ENCODE data around the gene PPA2.
"Not testable (repeated sequence)": the region's sequence is repeated elsewhere in the genome, so short reads cannot be mapped to it uniquely, and the experiment has no call there.

Gene PPA2

DNA sequence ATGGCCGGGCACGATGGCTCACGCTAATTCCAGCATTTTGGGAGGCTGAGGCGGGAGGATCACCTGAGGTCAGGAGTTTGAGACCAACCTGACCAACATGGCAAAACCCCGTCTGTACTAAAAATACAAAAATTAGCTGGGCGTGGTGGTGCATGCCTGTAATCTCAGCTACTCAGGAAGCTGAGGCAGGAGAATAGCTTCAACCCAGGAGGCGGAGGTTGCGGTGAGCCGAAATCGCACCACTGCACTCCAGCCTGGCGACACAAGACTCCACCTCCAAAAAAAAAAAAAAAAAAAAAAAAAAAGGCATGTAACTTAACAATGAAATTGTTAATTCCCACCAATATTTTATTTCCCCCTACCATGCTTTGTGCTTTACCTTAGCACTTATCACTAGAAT, 15.3 kb downstream of the PPA2 start:
- DNase-seq (ENCODE audit: low spot score) = not testable (repeated sequence)

GRCh38 chr4:105458001-105458400, 15.9 kb downstream of the PPA2 start:
- no peak for DNase-seq (ENCODE audit: low spot score)

- DNase-seq (ENCODE audit: low spot score) = no peak
Measured at GRCh38 chr4:105455998-105456397, 17.9 kb downstream of the PPA2 start.

DNA sequence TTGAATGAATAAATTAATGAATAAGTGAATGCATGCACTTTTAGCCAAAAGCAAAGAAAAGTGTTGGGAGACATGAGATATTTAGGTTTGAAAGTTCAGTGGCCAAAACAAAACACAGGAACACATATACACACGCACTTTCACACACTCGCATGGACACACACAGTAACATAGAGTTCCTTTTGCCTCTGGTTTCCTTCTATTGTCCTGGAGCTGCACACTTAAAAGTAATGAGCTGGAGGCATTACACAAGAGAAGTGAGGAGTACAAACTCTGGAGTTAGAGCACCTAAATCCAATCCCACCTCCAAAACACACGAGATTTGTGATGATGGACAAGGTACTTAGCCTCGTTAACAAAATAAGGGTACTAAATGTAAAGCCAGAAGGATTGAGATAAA, 18.7 kb downstream of the PPA2 start:
- DNase-seq (ENCODE audit: low spot score) = no peak

- no peak for DNase-seq (ENCODE audit: low spot score)
Measured at GRCh38 chr4:105453550-105454205, 20.2 kb downstream of the PPA2 start.

DNA sequence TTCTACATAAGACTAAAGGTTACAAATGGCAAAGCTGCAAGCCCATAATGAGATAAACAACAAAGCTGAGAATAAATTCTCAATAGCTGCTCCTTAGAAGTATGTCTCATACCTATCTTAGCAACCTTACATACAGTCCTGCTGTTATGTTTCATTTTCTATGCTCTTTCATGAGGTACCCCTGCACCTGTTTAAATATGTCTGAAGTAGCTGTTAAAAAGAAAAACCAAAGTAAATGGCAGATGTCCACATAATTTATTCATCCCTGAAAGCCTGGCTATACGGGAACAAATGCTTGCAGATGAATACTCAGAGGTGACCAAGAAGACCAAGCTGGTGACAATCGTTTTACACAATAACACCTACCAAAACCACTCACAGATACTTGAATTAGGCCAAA, 22.5 kb downstream of the PPA2 start:
- DNase-seq (ENCODE audit: low spot score) = no peak

DNA sequence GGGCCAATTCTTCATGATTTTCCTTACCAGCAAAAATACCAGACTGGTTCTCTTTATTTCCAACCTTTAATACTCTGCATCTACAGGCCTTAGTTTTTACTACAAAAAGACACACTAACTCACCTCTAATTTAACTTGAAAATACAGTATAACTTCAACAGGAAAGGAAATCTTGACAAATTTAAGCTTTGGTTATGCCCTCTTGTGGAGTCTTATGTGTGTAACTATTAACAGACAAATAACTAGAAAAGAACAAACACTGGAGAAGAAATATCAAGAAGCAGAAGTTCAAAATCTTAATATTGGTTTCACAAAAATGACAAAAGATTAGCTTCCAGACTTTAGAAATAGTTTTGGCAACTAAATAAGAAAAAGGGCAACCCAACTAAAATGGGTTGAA, 33.0 kb downstream of the PPA2 start:
- no peak for DNase-seq (ENCODE audit: low spot score)

DNA sequence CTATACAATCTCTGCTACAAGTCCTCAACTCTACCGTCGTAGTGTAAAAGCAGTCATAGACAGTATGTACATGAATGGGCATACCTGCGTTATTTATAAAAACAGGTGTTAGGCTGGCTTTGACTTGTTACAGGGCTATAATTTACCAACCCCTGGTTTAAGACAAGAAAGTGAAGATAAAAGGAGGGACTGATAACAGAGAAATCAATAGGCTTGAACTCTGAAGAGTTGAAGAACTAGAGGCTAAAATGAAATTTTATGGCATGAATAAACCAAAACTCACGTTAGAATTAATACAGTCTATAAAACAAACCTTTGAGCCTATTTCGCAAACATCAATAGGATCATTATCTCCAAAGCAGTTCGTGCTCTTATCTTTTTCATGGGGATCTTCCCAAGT, 36.2 kb downstream of the PPA2 start:
- no peak for DNase-seq (ENCODE audit: low spot score)

DNA sequence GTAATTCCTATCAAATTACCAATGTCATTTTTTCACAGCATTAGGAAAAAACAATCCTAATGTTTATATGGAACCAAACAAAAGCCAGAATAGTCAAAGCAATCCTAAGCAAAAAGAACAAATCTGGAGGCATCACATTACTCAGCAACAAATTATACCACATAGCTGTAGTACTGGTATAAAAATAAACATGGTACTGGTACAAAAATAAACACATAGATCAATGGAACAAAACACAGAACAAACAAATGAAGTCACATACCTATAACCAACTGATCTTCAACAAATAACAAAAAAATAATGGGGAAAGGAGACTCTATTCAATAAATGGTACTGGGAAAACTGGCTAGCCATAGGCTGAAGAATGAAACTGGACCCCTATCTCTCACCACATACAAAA, 37.4 kb downstream of the PPA2 start:
- DNase-seq (ENCODE audit: low spot score) = no peak

GRCh38 chr4:105434940-105435339, 38.9 kb downstream of the PPA2 start:
- DNase-seq (ENCODE audit: low spot score) = no peak

- no peak for DNase-seq (ENCODE audit: low spot score)
Measured at GRCh38 chr4:105433421-105433820, 40.4 kb downstream of the PPA2 start.

DNA sequence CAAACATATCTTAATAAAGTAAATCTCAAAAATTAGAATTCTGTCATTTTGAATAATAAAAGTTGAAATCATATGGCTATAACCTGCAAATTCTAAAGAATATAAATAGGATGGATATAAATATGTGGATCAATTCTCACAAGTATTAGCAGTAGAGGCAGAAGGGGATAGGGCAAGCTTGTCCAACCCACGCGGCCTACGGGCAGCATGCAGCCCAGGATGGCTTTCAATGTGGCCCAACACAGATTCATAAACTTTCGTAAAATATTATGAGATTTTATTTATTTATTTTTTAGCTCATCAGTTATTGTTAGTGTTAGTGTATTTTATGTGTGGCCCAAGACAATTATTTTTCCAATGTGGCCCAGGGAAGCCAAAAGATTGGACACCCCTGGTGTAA, 41.4 kb downstream of the PPA2 start:
- DNase-seq (ENCODE audit: low spot score) = no peak

DNA sequence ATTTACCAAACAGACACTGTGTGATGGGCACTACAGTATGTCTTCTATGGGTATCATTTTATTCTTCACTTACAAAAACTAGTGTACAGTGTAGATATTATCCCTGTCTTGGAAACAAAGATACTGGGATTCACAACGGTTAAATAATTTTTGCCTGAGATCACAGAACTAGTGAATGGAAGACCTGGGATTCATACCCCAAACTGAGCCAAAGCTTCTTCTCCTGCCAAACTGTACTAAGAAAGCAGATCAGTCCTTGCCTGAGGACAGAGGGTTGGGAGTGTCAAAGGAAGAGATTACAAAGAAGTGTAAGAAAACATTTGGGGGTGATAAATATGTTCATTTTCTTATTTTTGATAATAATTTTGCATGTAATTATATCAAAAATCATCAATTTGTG, 43.1 kb downstream of the PPA2 start:
- no peak for DNase-seq (ENCODE audit: low spot score)

- DNase-seq (ENCODE audit: low spot score) = no peak
Measured at GRCh38 chr4:105426187-105426897, 47.5 kb downstream of the PPA2 start.

- no peak for DNase-seq (ENCODE audit: low spot score)
Measured at GRCh38 chr4:105422207-105422920, 51.5 kb downstream of the PPA2 start.

DNA sequence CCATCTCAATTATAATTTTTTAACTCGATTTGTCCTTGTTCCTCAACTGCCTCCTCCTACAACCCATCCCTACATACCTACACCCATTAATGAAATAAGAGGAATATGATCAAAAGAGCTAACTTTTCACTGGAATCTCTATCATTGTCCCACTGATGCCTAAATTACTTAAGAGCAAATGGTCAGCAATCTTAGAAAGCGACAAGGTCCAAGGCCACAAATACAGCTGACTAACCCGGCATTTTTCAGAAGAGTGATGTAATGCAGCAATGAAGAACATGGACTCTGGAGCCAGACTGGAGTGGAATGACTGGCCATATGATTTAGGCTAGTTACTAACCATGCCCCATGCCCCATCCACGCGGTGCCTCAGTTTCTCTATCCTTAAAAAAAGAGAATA, 56.2 kb downstream of the PPA2 start:
- peak; percentile 42 for DNase-seq (ENCODE audit: low spot score)

DNA sequence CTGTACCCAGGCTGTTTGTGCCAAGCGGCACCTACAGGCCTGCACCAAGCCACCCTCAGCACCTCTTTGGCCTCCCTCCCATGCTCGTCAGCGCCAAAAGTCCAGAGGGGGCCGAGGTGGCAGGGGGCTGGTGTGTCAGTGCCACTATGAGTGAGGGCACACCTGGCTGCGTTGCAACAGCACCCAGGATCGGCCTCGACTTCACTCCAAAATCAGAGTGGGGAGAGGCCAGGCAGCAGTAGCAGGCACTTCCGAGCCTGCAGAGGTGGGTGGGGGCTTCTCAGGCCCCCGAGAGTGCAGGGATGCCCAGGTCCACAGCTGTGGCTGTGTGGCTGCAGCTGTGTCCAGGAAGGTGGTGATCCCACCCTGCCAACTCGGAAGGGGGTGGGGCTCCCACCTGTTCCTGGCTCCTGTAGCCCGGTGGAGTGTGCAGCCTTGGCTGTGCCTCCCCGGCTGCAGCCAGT, 58.5 kb downstream of the PPA2 start:
- DNase-seq (ENCODE audit: low spot score) = no peak

- DNase-seq (ENCODE audit: low spot score) = no peak
Measured at GRCh38 chr4:105414316-105414715, 59.5 kb downstream of the PPA2 start.

GRCh38 chr4:105409135-105409534, 64.7 kb downstream of the PPA2 start:
- DNase-seq (ENCODE audit: low spot score) = not testable (repeated sequence)

GRCh38 chr4:105400901-105401677, 72.8 kb downstream of the PPA2 start:
- no peak for DNase-seq (ENCODE audit: low spot score)

- no peak for DNase-seq (ENCODE audit: low spot score)
Measured at GRCh38 chr4:105399532-105400161, 74.2 kb downstream of the PPA2 start.

GRCh38 chr4:105392858-105393257, 81.0 kb downstream of the PPA2 start:
- no peak for DNase-seq (ENCODE audit: low spot score)

Data from HuH-7.5 (cell line).